Measurements from ENCODE around the gene PPT2. TPM values are rescaled to one million over a fixed set of nuclear protein-coding genes. Genes with fewer than 3 reads are reported as not detected.

PPT2 gene
- polyA plus RNA-seq, 2 of the 4 experiments (the other 2 are of a cell fraction), result 9.3 to 11.7 TPM

DNA sequence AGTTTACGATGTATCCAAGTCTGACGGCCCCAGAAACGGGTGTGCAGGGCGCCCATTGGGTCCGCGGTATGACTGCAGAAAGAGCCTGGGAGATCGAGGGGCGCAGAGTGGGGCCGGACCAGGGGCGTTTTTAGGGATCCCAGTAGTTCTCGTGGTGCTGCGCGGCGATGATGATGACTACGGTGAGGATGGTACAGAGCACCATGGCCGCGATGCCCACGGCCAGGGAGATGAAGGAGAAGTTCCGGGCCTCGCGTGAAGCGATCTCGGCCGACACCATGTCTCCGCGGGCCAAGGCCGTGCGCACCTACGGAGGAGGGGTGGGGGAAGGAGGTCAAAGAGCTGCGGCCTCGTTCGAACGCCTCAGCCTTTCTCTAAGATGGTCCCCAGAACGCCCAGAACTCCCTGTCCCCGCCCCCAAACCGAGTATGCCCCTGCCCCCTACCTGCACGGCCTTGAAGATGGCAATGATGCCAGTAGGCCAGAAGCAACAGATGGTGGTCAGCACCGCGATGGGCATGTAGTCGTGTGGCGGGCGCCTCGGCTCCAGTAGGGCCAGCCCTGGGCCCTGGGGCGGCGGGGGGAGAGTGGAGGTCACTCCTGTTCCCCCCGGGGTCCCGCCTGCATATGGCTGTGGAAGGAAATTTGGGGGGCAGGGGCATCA lies 4.7 kb upstream of the PPT2 start (continued):
- TF ChIP-seq, protein P1, sequence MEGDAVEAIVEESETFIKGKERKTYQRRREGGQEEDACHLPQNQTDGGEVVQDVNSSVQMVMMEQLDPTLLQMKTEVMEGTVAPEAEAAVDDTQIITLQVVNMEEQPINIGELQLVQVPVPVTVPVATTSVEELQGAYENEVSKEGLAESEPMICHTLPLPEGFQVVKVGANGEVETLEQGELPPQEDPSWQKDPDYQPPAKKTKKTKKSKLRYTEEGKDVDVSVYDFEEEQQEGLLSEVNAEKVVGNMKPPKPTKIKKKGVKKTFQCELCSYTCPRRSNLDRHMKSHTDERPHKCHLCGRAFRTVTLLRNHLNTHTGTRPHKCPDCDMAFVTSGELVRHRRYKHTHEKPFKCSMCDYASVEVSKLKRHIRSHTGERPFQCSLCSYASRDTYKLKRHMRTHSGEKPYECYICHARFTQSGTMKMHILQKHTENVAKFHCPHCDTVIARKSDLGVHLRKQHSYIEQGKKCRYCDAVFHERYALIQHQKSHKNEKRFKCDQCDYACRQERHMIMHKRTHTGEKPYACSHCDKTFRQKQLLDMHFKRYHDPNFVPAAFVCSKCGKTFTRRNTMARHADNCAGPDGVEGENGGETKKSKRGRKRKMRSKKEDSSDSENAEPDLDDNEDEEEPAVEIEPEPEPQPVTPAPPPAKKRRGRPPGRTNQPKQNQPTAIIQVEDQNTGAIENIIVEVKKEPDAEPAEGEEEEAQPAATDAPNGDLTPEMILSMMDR (IDR thresholded peaks at IDR 0.05), result no peak
- TF ChIP-seq RAD21 (conservative IDR thresholded peaks at IDR 0.05 in 1 of 2, IDR thresholded peaks at IDR 0.05 in 1 of 2) (no peak), JUN (IDR thresholded peaks at IDR 0.05) (no peak)

DNA sequence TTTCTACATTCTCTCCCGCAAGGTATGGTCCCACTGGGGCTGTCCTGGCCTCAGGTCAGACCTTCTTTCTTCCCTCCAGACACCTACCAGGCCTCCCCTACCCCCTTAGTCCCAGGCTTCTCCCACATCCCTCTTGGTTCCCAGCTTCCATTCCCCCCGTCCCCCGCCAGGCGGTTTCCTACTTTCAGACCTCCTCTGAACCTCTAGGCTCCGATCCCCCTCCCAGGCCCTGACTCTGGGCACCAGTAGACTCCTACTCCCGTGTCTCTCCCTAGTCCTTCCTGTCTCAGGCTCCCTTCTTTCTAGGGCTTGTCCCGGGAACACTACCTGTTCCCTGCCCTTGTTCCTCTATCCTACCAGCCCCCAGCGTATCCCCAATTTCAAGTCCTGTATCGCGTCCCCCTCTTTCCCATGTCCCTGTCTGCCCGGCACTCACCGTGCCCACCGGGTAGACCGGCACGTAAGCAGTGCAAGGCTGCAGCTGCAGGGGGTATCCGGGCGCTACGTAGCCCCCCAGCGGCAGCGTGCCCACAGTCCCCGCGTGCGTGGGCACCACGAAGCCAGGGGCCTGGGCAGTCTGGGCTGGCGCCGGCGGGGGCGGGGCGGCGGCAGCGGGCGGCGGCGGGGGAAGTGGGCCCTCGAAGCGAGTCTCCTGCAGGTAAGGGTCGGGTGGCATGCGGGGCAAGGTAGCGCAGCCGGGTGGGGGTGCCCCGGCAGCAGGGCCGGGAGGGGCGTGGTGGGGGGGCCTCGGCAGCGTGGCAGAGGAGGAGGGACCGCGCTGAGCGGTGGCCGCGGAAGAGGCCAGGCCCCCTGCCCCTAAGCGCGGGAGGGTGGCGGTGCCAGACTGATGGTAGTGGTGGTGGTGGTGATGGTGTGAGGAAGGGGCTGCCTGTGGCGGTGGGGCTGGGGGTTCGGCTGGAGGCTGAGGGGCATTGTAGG lies 3.7 kb upstream of the PPT2 start:
- ChIA-PET CTCF (no interaction called here), POLR2A (no interaction called here)
- FAIRE-seq, result no peak
- no peak overlapping the region for H3K4me2 ChIP-seq
- no peak for DNase-seq (ENCODE audit: low read depth in 1 of 2, low spot score in 1 of 2)
- no peaks in the 10 kb centered on the region for H3K9me3 ChIP-seq
- H3K4me3 ChIP-seq, result no peak overlapping the region
- peaks cover 22% of the 10 kb centered on the region; the same call in 2 of the 3 replicates for H3K4me1 ChIP-seq
- no peak overlapping the region for H3K27ac ChIP-seq
- TF ChIP-seq NFE2L2 (conservative IDR thresholded peaks at IDR 0.05; ENCODE audit: low read length) (no peak), SREBF2 (IDR thresholded peaks at IDR 0.05) (no peak), ZFP36 (IDR thresholded peaks at IDR 0.05; ENCODE audit: borderline replicate concordance, partially characterized antibody) (no peak), MAFK (IDR thresholded peaks at IDR 0.05; ENCODE audit: partially characterized antibody) (no peak), RAD21 (conservative IDR thresholded peaks at IDR 0.05 in 1 of 2, IDR thresholded peaks at IDR 0.05 in 1 of 2) (no peak)
- TF ChIP-seq, protein P2, sequence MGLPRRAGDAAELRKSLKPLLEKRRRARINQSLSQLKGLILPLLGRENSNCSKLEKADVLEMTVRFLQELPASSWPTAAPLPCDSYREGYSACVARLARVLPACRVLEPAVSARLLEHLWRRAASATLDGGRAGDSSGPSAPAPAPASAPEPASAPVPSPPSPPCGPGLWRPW (IDR thresholded peaks at IDR 0.05), result no peak
- 92% methylated on average over 25 of the region's 55 CpGs for WGBS (ENCODE audit: missing lambda C conversion rate)
- no peak for ATAC-seq

DNA sequence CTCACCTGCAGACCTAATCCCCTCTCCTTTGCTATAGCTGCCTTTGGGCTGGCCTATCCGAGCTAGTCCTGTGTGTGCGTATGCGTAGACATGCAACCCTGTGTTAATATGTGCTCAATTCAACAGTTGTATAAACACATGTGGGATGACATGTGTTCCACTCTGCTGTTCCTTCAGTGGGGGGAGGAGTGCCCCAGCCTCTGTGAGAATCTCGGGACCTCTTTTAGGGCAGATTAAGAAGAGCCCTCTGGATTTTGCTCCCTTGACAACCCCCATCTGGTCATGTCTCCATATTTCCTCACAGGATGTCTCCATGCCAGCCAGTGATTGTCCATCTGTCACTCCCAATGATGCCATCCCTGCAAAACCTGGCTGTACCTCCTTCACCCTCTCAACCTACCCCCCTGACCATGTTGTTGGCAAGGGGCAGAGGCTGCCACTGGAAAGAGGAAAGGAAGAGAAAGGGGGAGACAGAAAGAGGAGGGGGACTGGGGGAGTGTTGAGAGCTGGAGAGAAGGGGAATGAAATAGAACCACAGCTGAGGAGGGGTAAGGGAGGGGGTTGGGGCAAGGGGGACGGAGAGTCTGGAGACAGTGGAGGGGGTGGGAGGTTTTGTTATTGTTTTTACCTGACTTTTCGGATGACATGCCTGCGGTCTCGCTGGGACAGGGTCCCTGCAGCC lies 2.6 kb upstream of the PPT2 start:
- ATAC-seq (no peak), DNase-seq (ENCODE audit: low read depth in 1 of 2, low spot score in 1 of 2) (no peak), FAIRE-seq (no peak)
- Histone ChIP-seq H3K27ac (no peak overlapping the region), H3K4me2 (no peak overlapping the region), H3K9me3 (no peaks in the 10 kb centered on the region), H3K4me1 (peaks cover 17% of the 10 kb centered on the region; the same call in 2 of the 3 replicates), H3K4me3 (no peak overlapping the region)
- WGBS (ENCODE audit: missing lambda C conversion rate), result 86% methylated on average over 7 of the region's 8 CpGs
- TF ChIP-seq, protein P3, sequence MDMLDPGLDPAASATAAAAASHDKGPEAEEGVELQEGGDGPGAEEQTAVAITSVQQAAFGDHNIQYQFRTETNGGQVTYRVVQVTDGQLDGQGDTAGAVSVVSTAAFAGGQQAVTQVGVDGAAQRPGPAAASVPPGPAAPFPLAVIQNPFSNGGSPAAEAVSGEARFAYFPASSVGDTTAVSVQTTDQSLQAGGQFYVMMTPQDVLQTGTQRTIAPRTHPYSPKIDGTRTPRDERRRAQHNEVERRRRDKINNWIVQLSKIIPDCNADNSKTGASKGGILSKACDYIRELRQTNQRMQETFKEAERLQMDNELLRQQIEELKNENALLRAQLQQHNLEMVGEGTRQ (IDR thresholded peaks at IDR 0.05), result no peak
- TF ChIP-seq ZC3H11A (IDR thresholded peaks at IDR 0.05) (no peak), HDAC2 (IDR thresholded peaks at IDR 0.05) (no peak), FOSB (CRISPR knock-in tag; IDR thresholded peaks at IDR 0.05) (no peak), RAD21 (conservative IDR thresholded peaks at IDR 0.05 in 1 of 2, IDR thresholded peaks at IDR 0.05 in 1 of 2) (no peak), EHF (CRISPR knock-in tag; IDR thresholded peaks at IDR 0.05) (no peak), TP53 (CRISPR knock-in tag; IDR thresholded peaks at IDR 0.05) (no peak), NPAS2 (CRISPR knock-in tag; IDR thresholded peaks at IDR 0.05; ENCODE audit: borderline replicate concordance) (no peak), JUN (IDR thresholded peaks at IDR 0.05) (no peak), TFCP2L1 (CRISPR knock-in tag; IDR thresholded peaks at IDR 0.05) (no peak), FOXS1 (CRISPR knock-in tag; IDR thresholded peaks at IDR 0.05) (no peak), RFX5 (IDR thresholded peaks at IDR 0.05) (no peak), KDM5A (IDR thresholded peaks at IDR 0.05) (no peak)
- TF ChIP-seq, protein P4, sequence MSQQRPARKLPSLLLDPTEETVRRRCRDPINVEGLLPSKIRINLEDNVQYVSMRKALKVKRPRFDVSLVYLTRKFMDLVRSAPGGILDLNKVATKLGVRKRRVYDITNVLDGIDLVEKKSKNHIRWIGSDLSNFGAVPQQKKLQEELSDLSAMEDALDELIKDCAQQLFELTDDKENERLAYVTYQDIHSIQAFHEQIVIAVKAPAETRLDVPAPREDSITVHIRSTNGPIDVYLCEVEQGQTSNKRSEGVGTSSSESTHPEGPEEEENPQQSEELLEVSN (IDR thresholded peaks at IDR 0.05; ENCODE audit: borderline replicate concordance, low read depth), result no peak
- TF ChIP-seq, protein P5, sequence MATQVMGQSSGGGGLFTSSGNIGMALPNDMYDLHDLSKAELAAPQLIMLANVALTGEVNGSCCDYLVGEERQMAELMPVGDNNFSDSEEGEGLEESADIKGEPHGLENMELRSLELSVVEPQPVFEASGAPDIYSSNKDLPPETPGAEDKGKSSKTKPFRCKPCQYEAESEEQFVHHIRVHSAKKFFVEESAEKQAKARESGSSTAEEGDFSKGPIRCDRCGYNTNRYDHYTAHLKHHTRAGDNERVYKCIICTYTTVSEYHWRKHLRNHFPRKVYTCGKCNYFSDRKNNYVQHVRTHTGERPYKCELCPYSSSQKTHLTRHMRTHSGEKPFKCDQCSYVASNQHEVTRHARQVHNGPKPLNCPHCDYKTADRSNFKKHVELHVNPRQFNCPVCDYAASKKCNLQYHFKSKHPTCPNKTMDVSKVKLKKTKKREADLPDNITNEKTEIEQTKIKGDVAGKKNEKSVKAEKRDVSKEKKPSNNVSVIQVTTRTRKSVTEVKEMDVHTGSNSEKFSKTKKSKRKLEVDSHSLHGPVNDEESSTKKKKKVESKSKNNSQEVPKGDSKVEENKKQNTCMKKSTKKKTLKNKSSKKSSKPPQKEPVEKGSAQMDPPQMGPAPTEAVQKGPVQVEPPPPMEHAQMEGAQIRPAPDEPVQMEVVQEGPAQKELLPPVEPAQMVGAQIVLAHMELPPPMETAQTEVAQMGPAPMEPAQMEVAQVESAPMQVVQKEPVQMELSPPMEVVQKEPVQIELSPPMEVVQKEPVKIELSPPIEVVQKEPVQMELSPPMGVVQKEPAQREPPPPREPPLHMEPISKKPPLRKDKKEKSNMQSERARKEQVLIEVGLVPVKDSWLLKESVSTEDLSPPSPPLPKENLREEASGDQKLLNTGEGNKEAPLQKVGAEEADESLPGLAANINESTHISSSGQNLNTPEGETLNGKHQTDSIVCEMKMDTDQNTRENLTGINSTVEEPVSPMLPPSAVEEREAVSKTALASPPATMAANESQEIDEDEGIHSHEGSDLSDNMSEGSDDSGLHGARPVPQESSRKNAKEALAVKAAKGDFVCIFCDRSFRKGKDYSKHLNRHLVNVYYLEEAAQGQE (IDR thresholded peaks at IDR 0.05), result no peak
- TF ChIP-seq, protein P6, sequence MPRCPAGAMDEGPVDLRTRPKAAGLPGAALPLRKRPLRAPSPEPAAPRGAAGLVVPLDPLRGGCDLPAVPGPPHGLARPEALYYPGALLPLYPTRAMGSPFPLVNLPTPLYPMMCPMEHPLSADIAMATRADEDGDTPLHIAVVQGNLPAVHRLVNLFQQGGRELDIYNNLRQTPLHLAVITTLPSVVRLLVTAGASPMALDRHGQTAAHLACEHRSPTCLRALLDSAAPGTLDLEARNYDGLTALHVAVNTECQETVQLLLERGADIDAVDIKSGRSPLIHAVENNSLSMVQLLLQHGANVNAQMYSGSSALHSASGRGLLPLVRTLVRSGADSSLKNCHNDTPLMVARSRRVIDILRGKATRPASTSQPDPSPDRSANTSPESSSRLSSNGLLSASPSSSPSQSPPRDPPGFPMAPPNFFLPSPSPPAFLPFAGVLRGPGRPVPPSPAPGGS (IDR thresholded peaks at IDR 0.05), result no peak
- ChIA-PET CTCF (no interaction called here), POLR2A (no interaction called here)

Data from A549 (cell line).